Fibroblast of mammary gland (primary cell): ENCODE results near the gene RNPEPL1.

Experiments
- DNase-seq: peaks from one replicate; pipeline ENCODE4 v3.0.0-alpha.2; 2010; ENCODE audit warnings: low read depth
- H3K4me3 ChIP-seq: 2 replicates; pipeline ENCODE4 v1.5.1; 2011; ENCODE audit warnings: low read depth, mild to moderate bottlenecking, low read length, moderate library complexity; ENCODE audit not compliant: control insufficient read depth
- TF ChIP-seq, protein P1 (sequence below): conservative IDR thresholded peaks from 2 replicates; pipeline ENCODE4 v1.5.1; 2011; ENCODE audit warnings: low read depth, low read length, inconsistent platforms; ENCODE audit not compliant: control insufficient read depth, insufficient read depth

Gene RNPEPL1

DNA sequence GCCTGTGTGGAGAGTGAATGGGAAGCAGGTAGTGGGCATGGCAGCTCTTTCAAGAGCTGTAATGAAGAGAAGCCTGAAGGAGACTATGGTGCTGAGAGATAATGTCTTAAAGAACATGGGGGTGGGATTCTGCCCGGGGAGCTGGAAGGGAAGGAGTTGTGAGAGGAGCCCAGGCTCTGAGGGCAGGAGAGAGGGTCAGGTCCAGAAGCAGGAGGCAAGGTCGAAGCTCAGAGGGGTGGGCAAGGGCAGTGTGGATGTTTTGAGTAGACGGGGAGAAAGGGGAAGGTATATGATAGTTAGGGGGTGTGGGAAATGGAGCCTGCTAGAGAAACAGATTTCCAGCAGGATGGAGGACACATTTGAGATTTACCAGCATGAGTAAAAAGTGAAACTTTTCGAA, 20.4 kb downstream of the RNPEPL1 start:
- TF ChIP-seq, protein P1, sequence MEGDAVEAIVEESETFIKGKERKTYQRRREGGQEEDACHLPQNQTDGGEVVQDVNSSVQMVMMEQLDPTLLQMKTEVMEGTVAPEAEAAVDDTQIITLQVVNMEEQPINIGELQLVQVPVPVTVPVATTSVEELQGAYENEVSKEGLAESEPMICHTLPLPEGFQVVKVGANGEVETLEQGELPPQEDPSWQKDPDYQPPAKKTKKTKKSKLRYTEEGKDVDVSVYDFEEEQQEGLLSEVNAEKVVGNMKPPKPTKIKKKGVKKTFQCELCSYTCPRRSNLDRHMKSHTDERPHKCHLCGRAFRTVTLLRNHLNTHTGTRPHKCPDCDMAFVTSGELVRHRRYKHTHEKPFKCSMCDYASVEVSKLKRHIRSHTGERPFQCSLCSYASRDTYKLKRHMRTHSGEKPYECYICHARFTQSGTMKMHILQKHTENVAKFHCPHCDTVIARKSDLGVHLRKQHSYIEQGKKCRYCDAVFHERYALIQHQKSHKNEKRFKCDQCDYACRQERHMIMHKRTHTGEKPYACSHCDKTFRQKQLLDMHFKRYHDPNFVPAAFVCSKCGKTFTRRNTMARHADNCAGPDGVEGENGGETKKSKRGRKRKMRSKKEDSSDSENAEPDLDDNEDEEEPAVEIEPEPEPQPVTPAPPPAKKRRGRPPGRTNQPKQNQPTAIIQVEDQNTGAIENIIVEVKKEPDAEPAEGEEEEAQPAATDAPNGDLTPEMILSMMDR, result no peak
- no peak overlapping the region for H3K4me3 ChIP-seq
- no peak for DNase-seq

- TF ChIP-seq, protein P1, result no peak
- no peak overlapping the region for H3K4me3 ChIP-seq
- no peak for DNase-seq
Observed at GRCh38 chr2:240589375-240589774, 21.1 kb downstream of the RNPEPL1 start.

DNA sequence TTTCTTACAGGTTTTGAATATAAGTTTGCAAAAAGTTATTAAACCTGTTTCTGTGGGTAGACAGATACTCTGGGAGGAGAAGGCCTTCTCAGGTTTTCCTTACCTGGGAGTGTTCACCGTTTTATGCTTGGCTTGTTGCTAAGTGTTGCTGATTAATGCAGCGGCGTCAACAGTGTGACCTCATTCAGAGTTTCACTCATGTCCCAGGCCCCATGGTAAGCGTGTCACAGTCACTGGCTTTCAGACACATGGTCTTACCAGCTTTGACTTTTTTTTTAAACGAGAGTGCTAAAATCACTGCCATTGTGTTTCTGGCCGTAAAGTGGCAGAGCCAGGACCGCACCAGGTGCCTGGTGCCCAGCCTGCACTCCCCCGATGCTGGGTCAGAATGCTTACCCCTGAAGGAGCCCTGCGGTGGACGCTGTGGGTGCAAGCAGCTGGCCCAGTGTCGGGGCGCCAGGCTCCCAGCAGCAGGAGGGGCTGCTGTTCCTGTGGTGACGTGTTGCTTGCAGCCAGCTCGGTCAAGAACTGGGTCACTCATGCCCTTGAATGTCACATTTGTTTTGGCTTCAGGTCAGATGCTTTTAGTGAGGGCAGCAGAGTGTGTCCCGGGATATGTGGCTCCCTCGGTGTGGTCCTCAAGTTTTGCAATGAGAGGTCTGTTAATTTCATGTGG, 21.7 kb downstream of the RNPEPL1 start:
- TF ChIP-seq, protein P1, result no peak
- no peak overlapping the region for H3K4me3 ChIP-seq
- DNase-seq, result no peak

- DNase-seq, result no peak
- TF ChIP-seq, protein P1, result no peak
Observed at GRCh38 chr2:240590681-240591111, 22.4 kb downstream of the RNPEPL1 start.

GRCh38 chr2:240591226-240591625, 22.9 kb downstream of the RNPEPL1 start:
- no peak overlapping the region for H3K4me3 ChIP-seq
- TF ChIP-seq, protein P1, result no peak
- DNase-seq, result peak; percentile 41

More at GRCh38 chr2:240590681-240591111, 22.4 kb downstream of the RNPEPL1 start:
- H3K4me3 ChIP-seq, result no peak overlapping the region

DNA sequence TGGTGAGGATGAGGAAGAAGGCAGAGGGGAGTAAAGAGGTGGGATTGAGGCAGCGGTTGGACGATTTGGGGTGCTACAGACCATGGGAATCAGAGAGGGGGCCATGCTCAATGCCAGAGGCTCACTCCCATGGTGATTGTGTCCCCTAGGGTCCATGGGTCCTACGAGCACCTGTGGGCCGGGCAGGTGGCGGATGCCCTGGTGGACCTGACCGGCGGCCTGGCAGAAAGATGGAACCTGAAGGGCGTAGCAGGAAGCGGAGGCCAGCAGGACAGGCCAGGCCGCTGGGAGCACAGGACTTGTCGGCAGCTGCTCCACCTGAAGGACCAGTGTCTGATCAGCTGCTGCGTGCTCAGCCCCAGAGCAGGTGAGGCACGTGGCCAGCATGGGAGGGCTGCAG, 23.5 kb downstream of the RNPEPL1 start:
- TF ChIP-seq, protein P1, result no peak
- no peak for DNase-seq
- no peak overlapping the region for H3K4me3 ChIP-seq
